GM10847 (cell line): Measurements from ENCODE around the gene AMY1C.
"Not testable (repeated sequence)": the region's sequence is repeated elsewhere in the genome, so short reads cannot be mapped to it uniquely, and the experiment has no call there.

Experiments
- POLR2A ChIP-seq: IDR thresholded peaks from 2 replicates; pipeline ENCODE4 v1.6.1; 2011; ENCODE audit not compliant: insufficient read length; ENCODE audit errors: extremely low read depth

The AMY1C gene

DNA sequence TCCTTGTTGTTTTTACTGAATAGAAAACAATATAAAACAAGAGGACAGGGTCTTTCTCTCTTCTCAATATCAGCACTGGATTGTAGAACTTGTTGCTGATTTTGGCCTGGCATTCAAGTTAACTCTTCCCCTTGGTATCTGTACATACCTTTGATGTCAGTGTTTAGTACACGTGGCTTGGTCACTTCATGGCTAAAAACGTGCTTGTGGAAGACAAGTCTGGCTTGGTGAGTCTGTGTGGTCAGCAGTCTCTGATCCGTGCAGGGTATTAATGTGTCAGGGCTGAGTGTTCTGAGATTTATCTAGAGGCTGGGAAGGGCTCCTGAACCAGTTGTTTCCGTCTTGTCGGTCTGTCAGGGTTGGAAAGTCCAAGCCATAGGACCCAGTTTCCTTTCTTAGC is at the start of gene AMY1C:
Gene AMY1C (plus strand): TSS at position 301 of the 400 bp plus-strand sequence. CDS start 572 bp downstream, outside the sequence.
- TF ChIP-seq POLR2A: not testable (repeated sequence)

DNA sequence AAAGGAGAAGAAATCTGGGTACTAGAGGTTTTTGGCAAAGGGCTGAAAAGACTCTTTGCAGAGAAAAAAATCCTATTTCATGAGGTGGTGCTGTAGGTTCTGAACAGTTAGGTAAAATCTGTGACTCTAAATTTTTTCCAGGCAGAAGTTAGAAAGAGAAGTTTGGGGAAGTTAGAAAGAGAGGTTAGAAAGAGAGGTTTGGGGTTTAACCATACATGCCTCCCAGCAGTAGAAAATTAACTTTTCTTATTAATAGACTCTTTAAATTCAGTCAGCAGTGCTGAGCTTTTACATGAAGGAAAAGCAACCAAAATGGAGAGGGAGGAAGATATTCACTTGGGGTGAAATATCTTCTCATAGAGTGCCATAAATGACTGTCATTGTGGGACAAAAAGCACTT is 12.2 kb downstream of the AMY1C start:
- no peak for TF ChIP-seq POLR2A

DNA sequence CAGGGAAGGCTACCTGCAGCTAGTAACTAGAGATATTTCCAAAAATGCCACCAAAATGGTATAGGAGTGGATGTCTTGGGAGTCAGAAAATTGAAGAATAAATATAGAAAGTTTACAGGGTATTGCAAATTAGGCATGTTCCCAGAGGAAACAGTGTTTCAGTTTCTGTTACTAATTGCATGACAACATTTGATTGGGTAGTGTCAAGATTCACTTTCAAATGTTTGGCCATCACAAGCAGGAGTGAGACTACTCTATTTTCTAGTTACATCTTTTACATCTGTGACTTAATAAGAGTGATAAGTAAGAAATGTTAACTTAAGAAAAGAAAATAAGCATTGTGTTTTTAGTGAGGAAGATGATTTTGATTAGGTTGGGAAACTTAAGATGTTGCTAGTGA is 30.2 kb downstream of the AMY1C start:
- TF ChIP-seq POLR2A: no peak

DNA sequence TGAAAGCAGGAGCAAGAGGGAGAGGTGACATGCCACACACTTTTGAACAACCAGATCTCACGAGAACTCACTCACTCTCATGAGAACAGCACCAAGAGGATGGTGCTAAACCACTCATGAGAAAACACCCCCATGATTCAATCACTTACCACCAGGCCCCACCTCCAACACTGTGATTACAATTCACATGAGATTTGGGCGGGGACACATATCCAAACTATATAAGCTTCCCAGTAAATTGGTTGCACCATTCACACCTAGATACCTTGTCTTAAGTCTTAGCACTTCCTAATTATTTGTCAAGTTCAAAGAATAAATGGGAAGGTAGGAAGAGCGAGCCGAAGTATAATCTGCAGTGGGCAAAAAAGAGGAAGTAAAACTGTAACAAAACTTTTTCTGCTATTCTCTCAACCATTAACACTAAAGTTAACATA is 34.3 kb downstream of the AMY1C start:
- TF ChIP-seq POLR2A: no peak

DNA sequence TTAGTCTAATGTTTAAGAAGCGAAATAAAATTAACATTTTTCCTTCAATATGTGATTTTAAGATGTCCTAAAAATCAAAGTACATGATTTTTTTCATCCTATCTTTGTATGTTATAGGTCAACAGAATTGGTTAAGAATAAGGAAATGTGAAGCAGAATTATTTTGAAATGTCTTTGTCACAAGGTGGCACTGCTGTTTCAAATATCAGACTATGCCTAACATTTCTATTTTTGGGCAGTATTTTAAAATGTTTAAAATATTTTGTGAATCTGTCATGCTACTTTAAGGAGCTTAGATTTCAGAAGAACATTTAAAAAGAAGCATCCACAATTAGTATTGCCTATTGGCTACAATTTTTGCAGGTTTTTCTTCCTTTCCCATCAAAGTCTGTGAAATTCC is 38.7 kb downstream of the AMY1C start:
- TF ChIP-seq POLR2A: no peak

DNA sequence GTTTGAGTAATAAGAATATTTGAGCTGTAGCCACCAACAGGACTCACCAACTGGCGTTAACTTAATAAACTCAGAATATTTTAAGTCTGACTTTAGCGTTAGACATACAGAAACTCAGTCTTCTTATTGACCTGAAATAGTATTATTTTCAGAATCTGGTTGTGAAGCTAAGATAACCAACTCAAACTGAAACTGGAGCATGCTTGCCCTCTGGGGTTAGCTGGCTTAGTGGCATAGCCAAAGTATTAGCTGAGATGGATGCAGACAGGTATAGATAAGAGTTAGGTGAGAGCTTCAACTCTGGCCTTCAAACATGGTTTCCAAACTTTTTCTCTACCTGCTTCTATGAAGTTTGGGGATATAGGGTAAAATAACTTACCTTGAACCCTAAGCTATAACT is 40.5 kb downstream of the AMY1C start:
- no peak for TF ChIP-seq POLR2A
